Middle frontal gyrus (tissue), 1 donor: ENCODE measurements around the gene ALG1.
"Not testable (repeated sequence)": the region's sequence is repeated elsewhere in the genome, so short reads cannot be mapped to it uniquely, and the experiment has no call there.

Experiments
- DNase-seq: peaks from one replicate; pipeline ENCODE4 v3.0.0-alpha.2; 2015; ENCODE audit warnings: low spot score; ENCODE audit errors: extremely low spot score

Gene ALG1

GRCh38 chr16:5098221-5099159 lies 26.8 kb downstream of the ALG1 start:
- DNase-seq = not testable (repeated sequence)

- DNase-seq = not testable (repeated sequence)
Observed at GRCh38 chr16:5099174-5099573, 27.5 kb downstream of the ALG1 start.

DNA sequence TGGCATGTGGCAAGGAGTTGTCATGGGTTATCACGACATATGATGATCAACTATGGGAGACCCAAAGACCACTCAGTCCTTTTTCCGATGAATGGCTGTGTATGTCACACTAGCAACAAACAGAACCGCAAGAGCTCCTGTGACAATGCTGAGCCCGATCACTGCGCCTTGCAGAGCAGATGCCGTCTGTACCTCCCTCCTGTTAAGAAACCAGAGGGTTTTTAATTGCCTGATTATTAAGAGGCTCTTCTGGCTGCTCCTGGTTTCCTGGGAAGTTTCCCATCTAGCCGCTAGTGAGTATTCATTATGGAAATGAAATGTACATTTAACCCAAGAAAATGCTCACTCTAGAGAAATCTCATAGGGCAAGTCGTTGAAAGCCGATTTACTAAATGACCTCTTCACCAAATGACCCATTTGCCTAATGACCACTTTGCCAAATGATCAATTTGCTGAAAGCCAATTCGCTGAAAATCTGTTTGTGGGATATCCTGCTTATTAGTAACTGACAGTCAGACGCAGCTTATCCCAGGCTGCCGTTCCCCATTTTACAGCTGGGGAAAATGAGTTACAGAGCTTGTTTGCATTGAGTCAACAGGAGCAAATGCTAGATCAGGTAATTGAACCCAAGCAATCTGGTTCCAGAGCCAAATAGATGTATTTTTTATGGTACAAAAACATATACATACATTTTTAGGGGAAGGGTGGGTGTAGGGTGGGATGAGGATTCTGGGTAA lies 31.8 kb downstream of the ALG1 start:
- not testable (repeated sequence) for DNase-seq

DNA sequence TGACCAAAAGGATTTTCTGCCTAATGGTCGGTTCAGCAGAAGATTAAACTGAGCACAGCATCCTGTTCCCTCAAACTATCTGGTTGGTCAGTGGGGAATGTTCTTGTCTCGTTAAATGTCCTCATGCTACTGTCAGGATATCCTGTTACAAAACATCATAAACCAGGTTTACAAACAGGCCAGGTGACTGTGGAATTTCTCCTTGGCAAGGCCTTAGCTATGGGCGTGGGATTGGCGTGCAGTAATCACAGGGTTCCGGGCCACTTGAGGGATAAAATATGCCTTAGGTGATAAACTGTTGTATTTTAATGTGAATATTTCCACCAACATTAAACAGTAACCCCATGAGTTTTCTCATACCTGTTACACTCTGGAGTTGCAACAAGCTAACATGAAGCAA lies 33.4 kb downstream of the ALG1 start:
- not testable (repeated sequence) for DNase-seq

GRCh38 chr16:5108505-5109158 lies 37.0 kb downstream of the ALG1 start:
- no peak for DNase-seq

DNA sequence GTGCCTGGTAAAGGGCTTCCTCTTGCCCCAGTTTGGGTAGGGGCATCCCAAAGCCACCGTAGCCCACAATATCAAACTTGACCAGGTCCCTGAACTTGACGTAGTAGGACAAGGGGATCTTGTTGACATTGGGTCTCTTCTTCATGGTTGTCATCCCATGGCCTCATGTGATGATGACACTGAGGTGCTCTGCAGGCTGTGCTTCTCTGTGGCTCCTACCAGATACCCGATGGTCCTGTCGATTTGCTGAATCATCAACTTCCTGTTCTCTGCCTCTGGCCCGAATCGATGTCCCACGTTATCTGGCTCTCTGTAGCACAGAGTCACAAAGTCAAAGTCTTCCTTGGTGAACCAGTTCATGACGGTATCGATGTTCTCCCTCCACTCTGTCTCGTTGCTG lies 39.3 kb downstream of the ALG1 start:
- not testable (repeated sequence) for DNase-seq

- not testable (repeated sequence) for DNase-seq
Observed at GRCh38 chr16:5116780-5117295, 45.2 kb downstream of the ALG1 start.

- not testable (repeated sequence) for DNase-seq
Observed at GRCh38 chr16:5117300-5118087, 45.9 kb downstream of the ALG1 start.

- not testable (repeated sequence) for DNase-seq
Observed at GRCh38 chr16:5131467-5132004, 59.9 kb downstream of the ALG1 start.

DNA sequence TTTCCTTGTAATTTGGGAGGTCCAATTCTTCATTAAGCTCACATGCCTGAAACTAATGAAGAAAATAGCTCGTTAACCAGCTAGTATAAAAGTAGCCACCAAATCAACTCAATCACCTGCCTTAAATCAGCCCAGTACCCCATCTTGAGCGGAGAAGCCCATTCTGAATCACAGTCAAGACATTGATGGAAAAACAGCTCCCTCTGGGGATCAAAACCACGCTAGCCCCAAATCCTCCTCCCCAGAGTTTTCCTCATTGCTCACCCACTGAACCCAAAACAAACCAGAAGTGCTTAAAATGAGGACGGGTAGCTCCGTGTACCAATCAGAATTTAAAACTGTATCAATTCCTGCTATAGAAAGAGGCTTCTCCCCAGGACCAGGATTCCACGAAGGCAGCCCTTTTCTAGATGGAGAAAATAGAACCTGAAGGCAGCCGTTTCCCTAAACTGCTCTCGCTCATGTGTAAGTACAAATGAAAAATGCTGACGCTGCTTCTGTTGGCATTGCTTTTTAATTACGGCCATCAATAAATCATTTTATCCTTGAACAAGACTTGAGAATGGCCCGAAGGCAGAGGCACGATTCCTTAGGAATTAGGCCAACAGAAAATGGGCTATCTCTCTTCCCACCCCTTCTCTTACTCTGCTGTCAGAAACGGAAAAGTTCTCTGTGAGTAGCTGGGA lies 61.4 kb downstream of the ALG1 start:
- not testable (repeated sequence) for DNase-seq

DNA sequence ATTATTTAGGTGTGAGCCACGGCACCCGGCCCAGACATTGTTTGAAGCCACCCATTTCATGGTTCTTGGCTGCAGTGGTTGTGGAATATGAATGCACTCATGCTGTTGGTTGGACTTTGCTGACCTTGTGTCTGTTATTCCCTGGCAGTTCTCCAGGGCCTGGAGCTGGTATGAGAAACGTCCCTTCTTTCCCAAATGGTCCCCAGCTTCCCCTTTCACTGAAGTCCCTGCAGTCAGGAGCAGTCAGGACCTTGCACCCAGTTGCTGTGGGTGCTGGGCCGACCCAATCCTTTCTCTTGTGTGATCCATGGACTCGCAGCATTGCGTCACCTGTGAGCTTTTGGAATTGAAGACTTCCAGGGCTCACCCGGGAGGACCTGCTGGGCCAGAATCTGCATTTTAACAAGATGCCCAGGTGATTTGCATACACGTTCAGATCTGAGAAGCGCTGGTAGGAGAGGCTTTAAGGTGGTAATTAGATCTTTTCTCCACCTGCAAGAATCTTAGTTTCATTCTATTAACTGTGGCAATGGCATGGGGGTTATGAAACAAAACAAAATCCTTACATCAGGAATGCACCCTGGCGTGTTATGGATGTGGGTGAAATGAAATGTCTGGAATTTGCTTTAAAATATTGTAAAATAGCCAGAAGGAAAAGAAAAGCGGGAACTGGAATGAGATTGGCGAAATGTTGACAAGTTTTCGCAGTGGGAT lies 63.3 kb downstream of the ALG1 start:
- not testable (repeated sequence) for DNase-seq
